Stimulated activated CD4-positive, alpha-beta T cell treated with anti-CD3 and anti-CD28 coated beads, Interleukin-1b, Interleukin-23, amount 100 ng/mL, for 4 hours (primary cell): ENCODE measurements around the gene B4GALNT4.
"Not testable (repeated sequence)": the region's sequence is repeated elsewhere in the genome, so short reads cannot be mapped to it uniquely, and the experiment has no call there.

Experiments
- DNase-seq, 2 donors: peaks; one replicate each; pipeline ENCODE4 v3.0.0-alpha.2; 2020; ENCODE audit warnings: low read depth in 2 of 2

Gene B4GALNT4

GRCh38 chr11:358129-358800 is 11.0 kb upstream of the B4GALNT4 start:
- DNase-seq, result no peak

GRCh38 chr11:359181-359714 is 10.1 kb upstream of the B4GALNT4 start:
- DNase-seq, result no peak

GRCh38 chr11:360326-361280 is 8.7 kb upstream of the B4GALNT4 start:
- no peak for DNase-seq

DNA sequence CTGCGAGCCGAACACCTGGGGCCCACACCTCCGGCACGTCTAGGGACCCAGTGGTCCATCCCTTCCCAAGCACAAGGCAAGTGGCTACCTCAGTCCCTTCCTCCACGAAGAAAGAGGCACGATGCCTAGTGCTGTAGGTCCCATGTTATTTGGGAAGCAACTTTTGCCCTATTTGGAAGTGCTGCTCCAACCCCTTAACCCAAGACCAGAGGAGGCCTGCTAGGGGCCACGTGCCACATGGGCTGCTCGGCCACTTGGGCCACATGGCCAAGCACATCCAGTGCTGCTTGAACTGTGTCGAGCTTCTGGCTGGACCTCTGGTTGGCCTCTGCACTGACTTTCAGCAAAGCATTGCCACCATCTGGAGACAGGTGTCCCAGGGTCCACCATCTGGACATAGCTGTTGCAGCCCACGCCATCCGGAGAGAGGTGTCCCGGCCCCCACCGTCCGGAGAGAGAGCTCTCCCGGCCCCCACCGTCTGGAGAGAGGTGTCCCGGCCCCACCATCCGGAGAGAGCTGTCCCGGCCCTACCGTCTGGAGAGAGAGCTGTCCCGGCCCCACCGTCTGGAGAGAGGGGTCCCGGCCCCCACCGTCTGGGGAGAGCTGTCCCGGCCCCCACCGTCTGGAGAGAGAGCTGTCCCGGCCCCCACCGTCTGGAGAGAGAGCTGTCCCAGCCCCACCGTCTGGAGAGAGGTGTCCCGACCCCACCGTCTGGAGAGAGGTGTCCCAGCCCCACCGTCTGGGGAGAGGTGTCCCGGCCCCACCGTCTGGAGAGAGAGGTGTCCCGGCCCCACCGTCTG is 6.5 kb upstream of the B4GALNT4 start:
- no peak for DNase-seq

DNA sequence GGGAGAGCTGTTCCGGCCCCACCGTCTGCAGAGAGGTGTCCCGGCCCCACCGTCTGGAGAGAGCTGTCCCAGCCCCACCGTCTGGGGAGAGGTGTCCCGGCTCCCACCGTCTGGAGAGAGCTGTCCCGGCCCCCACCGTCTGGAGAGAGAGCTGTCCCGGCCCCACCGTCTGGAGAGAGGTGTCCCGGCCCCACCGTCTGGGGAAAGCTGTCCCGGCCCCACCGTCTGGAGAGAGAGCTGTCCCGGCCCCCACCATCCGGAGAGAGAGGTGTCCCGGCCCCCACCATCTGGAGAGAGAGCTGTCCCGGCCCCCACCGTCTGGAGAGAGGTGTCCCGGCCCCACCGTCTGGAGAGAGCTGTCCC is 5.9 kb upstream of the B4GALNT4 start:
- DNase-seq, result not testable (repeated sequence)

- peak; percentile 30 to 45 for DNase-seq
Observed at GRCh38 chr11:363948-364761, 5.1 kb upstream of the B4GALNT4 start.

DNA sequence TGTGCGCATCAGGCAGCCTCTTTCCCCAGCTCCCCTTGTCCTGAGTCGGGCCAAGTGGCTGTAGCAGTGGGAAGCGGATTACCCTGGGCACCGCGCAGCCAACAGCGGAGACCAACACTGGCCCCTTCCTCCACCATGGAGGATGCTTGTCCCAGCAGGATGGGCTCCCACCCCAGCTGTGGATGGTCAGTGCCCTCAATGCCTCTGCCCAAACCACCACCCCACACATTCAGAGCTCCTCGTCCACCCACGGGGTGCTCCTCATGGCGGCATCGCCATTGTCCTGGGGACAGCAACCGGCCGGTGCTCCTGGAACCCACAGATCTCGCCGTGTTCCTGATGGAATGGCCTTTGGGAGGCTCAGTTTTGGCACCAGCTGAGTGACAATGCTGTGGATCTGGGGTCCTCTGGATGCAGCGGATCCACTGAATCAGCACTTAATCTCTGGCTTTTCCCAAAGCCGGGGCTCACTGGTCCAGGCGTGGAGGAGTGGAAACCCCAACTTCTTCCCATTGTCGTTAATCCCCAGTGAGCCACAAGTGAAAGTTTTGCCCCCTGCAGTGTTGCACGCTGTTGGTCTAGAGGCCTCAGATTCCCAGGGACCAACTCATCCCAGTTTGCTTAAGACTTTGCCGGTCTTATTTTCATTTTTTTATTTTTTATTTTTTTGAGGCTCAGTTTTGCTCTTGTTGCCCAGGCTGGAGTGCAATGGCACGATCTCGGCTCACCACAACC is 4.1 kb upstream of the B4GALNT4 start:
- no peak for DNase-seq

DNA sequence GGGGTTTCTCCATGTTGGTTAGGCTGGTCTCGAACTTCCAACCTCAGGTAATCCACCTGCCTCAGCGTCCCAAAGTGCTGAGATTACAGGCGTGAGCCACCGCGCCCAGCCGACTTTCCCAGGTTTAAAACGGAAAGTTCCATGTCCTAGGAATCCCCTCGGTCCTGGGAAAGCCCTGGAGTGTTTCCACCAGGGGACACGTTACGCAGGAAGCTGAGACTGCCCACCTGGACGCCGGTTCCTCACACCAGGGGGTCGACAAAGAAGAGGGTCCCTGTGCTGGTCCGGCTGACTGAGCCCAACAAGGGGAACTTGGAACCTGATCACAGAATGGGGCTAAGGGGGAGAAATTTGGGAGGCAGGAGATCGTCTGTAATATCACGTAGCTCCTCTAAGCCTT is 3.5 kb upstream of the B4GALNT4 start:
- no peak for DNase-seq

GRCh38 chr11:367956-368413 is 1.3 kb upstream of the B4GALNT4 start:
- no peak for DNase-seq

GRCh38 chr11:368414-369335 is 624 bp upstream of the B4GALNT4 start:
- no peak for DNase-seq

GRCh38 chr11:370070-370941 is 1.0 kb downstream of the B4GALNT4 start:
- DNase-seq, result no peak

DNA sequence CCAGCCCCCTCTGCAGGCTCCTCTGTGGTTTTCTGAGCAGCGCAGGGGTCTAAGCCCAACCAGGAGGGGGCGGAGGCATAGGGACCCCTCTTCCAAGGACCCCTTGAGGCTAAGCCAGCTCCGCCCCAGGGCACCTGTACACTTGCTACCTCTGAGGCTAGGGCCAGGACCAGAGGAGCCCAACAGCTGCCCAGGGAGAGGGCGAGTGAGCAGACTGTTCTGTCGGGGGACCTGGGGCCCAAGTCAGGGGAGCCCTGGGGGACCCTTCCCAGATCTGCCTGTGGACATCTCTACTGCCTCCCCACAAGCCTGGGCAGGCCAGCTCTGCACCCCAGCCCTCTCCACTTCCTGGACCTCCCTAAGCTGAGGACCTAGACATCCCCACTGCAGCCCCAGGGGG is 1.8 kb downstream of the B4GALNT4 start:
- DNase-seq, result no peak

DNA sequence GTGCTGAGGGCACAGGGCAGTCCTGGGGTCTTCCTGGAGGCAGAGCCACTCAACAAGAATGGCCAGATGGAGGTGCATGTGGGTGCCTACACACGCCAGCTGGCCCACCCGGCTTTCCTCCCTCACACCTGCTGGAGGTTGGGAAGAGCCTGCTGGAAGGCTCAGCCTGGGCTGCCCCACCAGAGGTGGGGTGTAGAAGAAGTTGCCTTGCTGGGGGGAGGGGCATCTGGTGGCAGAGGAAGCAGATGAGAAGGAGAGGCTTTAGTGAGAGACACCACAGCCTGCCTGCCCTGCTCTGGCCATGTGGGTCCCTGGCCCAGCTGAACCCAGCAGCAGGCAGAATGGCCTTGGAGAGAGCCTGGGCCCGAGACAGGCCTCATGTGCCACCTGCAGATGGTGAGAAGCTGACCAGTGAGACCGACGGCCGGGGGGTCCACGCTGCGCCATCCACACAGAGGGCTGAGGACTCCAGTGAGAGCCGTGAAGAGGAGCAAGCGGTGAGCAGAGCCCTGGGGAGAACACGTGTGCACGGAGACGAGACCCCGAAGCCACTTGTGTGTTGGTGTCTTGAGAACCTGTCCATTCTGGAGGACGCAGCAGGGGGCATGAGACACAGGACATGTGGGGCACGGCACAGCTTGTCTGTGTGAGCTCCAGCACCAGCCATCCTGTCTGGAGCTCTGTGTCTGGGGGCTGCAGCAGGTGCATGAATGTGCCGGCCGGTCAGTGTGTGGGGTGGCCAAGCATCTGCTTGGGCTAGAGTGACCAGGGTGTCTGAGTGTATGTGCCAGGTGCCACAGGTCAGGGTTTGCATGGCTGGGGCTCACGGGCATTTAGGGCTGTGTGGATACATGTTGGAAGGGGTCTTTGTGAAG is 2.7 kb downstream of the B4GALNT4 start:
- no peak for DNase-seq

GRCh38 chr11:372809-373715 is 3.8 kb downstream of the B4GALNT4 start:
- DNase-seq, result no peak

DNA sequence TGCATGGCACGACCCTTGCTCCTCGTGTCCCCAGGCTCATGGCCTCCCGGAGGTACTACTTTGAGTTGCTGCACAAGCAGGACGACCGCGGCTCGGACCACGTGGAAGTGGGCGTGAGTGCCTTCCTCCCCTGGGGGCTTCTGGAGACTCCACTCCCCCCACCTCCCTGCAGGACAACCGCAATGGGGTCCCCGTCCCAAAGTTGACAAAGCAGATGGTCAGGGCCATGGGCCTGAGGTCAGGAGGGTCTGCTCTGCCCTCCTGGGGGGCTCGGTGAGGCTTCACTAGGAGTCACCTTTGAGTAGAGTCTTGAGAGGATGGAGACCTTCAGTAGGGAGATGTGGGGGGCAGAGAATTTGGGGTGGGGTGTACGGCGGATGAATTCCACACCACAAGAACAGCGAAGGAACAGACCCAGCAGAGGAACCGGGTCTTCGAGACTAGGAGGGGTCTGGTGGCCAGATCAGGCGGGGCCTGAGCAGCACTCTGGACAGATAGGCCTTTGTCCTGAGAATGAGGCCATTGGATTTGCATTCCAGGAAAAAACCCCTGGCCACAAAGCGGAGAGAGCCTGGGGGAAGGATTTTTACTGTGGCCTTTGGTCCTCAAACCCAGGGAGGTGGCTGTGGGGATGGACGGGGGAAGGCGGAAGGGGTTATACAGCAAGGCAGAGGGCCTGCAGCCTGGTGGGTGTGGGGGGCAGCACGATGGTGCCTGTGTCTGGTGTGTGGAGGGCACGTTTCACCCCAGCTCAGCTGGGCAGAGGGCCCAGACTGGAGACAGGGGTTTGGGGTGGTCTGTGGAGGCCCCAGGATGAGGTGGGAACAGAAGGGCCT is 4.6 kb downstream of the B4GALNT4 start:
- no peak for DNase-seq
